T-helper 1 cell treated with Interleukin-12 subunit alpha and Interleukin-12 subunit beta and Interleukin-4 antibody, amounts not matched to agents 30 μg/mL and 1 μg/mL, for 36 hours (primary cell): Measurements from ENCODE around the gene TUB.

Experiments used
- H3K27ac Mint-ChIP-seq: one replicate; pipeline ENCODE4 v1.8.0; 2021; ENCODE audit warnings: mild to moderate bottlenecking, mixed read lengths
- H3K27me3 Mint-ChIP-seq: one replicate; pipeline ENCODE4 v1.8.0; 2021; ENCODE audit warnings: low read depth, mixed read lengths
- H3K36me3 Mint-ChIP-seq: one replicate; pipeline ENCODE4 v1.8.0; 2021; ENCODE audit warnings: low read depth, mixed read lengths
- H3K4me1 Mint-ChIP-seq: one replicate; pipeline ENCODE4 v1.8.0; 2021; ENCODE audit warnings: low read depth, mixed read lengths
- H3K4me3 Mint-ChIP-seq: one replicate; pipeline ENCODE4 v1.8.0; 2021; ENCODE audit warnings: mild to moderate bottlenecking, moderate library complexity, mixed read lengths
- H3K9me3 Mint-ChIP-seq: one replicate; pipeline ENCODE4 v1.8.0; 2021; ENCODE audit warnings: mixed read lengths

The TUB gene

DNA sequence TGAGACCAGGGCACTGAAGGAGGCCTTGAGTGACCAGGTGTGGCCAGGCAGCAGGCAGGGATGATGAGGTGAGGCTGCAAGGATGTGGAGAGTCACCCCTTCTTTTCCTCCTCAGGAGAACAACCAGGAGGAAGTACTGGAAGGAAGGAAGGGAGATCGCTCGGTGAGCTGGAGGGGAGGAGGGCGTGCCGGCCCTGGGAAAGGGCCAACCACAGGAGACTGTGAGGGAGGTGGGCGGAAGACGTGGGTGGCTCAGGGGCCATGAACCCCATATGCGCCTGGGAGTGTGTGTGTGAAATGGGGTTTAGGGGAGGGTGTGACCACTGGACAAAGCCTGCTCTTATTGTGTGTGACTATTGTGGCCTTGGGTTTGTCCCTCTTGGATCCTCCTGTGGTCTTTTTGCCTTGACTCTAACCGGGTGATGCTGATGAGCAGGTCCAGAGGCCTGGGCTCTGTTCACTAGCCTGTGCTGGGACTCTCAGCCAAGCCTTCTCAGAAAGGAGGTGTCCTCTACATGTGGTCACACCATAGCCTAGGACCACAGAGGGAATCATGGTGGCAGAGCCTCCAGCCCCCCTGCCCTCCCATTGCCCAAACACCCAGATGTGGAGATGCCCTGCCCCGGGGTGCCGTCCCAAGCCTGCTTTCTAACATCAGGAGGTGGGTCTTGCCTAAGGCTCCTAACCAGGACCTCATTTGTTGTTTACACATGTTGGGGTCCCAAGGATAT, 41.3 kb upstream of the TUB start:
- Mint-ChIP-seq H3K4me3 (no peak overlapping the region), H3K27me3 (peaks cover 8% of the 10 kb centered on the region), H3K9me3 (no peaks in the 10 kb centered on the region), H3K36me3 (no peaks in the 10 kb centered on the region), H3K4me1 (no peaks in the 10 kb centered on the region), H3K27ac (no peak overlapping the region)

- no peaks in the 10 kb centered on the region for H3K36me3 Mint-ChIP-seq
- peaks cover 12% of the 10 kb centered on the region for H3K27me3 Mint-ChIP-seq
- no peak overlapping the region for H3K4me3 Mint-ChIP-seq
- H3K4me1 Mint-ChIP-seq = no peaks in the 10 kb centered on the region
- H3K27ac Mint-ChIP-seq = no peak overlapping the region
- H3K9me3 Mint-ChIP-seq = no peaks in the 10 kb centered on the region
These were observed 40.6 kb upstream of the TUB start for GRCh38 chr11:8040261-8040920.

GRCh38 chr11:8040921-8041285, 40.1 kb upstream of the TUB start:
- Mint-ChIP-seq H3K9me3 (no peaks in the 10 kb centered on the region), H3K4me3 (no peak overlapping the region), H3K36me3 (no peaks in the 10 kb centered on the region), H3K27ac (no peak overlapping the region), H3K4me1 (no peaks in the 10 kb centered on the region), H3K27me3 (peaks cover 15% of the 10 kb centered on the region)

DNA sequence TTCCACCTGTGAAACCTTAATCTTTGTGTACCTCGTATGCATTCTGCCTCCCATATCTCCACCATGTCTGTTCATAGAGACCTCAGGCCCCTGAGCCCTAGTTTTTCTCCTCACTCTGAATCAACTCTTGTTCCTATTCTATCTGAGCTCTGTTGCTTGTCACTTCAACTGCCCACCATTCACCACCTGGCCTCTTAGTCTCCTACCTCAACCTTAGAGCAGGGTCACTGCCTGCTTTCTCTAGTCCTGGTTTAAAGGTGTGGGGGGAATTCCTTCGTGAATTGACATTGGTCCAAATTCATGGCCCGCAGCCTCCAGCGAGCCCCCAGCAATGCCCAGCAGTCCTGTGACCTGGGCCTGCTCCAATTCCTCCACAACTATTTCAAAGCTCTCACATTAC, 39.4 kb upstream of the TUB start:
- Mint-ChIP-seq H3K4me3 (no peak overlapping the region), H3K9me3 (no peaks in the 10 kb centered on the region), H3K36me3 (no peaks in the 10 kb centered on the region), H3K27ac (no peak overlapping the region), H3K27me3 (peaks cover 18% of the 10 kb centered on the region), H3K4me1 (no peaks in the 10 kb centered on the region)

DNA sequence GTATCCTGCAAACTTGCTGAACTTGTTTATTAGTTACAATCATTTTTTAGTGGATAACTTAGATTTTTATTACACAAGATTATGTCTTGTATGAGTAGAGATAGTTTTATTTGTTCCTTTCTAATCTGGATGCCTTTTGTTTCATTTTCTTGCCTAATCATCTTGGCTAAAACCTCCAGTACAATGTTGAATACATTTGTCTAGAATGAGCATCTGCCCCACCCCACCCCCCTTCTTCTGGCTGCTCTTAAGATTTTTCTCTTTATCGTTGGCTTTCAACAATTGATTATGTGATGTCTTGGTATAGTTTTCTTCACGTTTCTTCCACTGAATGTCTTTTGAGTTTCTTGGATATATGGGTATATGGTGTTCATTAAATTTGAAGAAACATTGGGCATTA, 37.3 kb upstream of the TUB start:
- H3K27ac Mint-ChIP-seq = no peak overlapping the region
- H3K27me3 Mint-ChIP-seq = peaks cover 24% of the 10 kb centered on the region
- H3K4me1 Mint-ChIP-seq = no peaks in the 10 kb centered on the region
- H3K4me3 Mint-ChIP-seq = no peak overlapping the region
- H3K36me3 Mint-ChIP-seq = no peaks in the 10 kb centered on the region
- H3K9me3 Mint-ChIP-seq = no peaks in the 10 kb centered on the region

- Mint-ChIP-seq H3K27ac (no peak overlapping the region), H3K9me3 (no peaks in the 10 kb centered on the region), H3K27me3 (peaks cover 29% of the 10 kb centered on the region), H3K4me3 (no peak overlapping the region), H3K36me3 (no peaks in the 10 kb centered on the region), H3K4me1 (no peaks in the 10 kb centered on the region)
These were observed 35.2 kb upstream of the TUB start for GRCh38 chr11:8045839-8046238.

DNA sequence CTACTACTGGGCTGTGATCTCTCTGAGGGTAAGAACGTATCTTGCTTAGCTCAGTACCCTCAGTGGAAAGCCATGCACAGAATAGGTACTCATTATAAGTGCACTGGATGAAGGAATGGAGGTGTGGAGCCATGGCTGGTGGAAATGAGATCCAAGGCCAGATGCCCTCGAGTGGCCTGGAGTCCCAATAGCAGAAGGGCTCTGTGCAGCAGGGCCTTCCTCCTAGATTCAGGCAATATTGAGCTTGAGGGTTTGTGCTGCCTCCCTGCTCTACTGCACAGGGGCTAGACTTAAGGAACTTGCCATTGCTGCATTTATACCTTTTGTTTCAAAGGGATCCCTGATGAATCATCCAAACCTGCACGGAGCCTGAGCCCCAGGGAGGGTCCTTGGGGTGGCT, 33.6 kb upstream of the TUB start:
- Mint-ChIP-seq H3K9me3 (no peaks in the 10 kb centered on the region), H3K4me1 (no peaks in the 10 kb centered on the region), H3K4me3 (no peak overlapping the region), H3K27me3 (peaks cover 31% of the 10 kb centered on the region), H3K36me3 (no peaks in the 10 kb centered on the region), H3K27ac (no peak overlapping the region)

DNA sequence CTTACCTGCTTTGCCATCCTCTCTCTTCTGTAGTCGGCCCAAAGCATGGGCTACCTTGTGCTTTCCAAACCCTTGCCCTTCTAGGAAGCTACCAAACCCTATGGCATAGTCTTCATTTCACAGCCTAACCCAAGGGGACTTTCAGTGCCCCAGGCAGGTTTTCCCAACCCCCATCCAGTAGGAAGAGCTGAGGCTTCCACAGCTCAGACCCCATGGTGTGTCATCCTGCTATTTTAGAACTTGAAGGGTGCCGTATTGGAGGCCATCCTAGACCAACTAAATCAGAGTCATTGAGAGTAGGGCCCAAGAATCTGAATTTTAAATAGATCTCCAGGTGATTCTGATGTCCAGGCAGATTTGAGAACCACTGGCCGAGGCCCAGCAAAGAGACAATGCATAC, 31.9 kb upstream of the TUB start:
- Mint-ChIP-seq H3K27me3 (peaks cover 31% of the 10 kb centered on the region), H3K27ac (no peak overlapping the region), H3K4me3 (no peak overlapping the region), H3K36me3 (no peaks in the 10 kb centered on the region), H3K9me3 (no peaks in the 10 kb centered on the region), H3K4me1 (no peaks in the 10 kb centered on the region)

DNA sequence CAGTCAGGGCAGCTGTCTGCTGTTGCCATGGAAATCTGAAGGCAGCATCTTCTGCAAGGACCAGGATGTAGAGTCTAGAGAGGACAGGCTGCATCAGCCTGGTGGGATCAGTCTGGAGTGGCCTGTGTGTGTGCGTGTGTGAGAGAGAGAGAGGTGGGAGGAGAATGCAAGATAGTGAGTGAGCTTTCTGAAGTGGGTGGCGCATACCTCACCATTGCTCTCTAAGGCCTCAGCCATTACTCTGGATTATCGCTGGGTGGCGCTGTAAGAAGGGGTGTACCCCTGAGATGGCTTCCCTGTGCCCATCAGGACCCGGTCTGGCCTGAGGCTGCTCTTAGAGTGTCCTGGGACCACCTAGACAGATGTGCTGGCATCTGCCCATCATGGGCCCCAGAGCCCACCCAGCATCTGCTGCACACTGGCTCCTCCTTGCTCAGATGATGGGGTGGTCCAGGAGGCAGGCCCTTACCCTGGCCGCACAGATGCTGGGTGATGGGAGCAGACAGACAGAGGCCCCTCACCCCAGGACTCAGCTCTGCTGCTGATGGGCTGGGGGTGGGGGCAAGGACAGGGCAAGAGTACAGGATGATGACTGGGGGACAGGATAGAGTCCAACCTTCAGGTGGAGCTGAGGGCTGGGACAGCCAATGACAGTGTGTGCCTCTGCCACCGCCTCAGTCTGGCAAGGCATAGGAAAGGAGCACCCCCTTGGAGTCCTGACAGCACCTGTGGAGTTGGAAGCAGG, 25.7 kb upstream of the TUB start:
- Mint-ChIP-seq H3K4me1 (no peaks in the 10 kb centered on the region), H3K4me3 (no peak overlapping the region), H3K9me3 (no peaks in the 10 kb centered on the region), H3K27ac (no peak overlapping the region), H3K27me3 (peaks cover 15% of the 10 kb centered on the region), H3K36me3 (no peaks in the 10 kb centered on the region)

DNA sequence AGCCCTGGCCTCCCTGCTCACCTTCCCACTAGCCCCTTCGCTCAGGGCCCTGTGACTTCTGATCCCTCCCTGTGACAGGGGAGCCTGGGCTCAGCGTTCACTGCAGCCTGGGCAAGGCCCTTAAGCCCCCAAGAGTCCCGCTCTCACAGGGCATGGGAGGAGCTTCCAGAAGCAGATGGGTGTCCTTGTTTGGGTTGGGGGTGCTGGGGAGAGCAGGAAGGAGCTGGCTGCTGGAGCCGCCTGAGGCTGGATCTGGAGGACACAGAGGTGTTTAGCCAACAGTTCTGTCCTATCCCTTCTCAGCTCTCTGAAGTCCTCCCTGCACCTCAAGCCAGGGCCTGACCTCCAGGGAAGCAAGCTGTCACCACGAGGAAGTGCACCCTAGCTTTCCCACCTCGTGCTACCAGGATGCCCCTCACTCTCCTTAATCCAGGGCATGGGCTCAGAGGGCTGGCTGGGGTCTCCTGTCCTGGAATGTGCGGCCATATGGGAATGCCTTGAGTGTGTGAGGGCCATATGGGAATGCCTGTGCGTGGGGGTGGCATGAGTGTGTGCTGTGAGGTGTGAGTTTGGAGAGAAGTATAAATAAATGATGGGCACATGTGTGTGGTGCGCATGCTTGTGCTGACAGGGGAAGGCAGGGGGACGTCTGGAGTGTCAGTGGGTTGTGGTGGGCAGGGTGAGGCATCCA, 25.0 kb upstream of the TUB start:
- no peak overlapping the region for H3K4me3 Mint-ChIP-seq
- no peaks in the 10 kb centered on the region for H3K9me3 Mint-ChIP-seq
- H3K36me3 Mint-ChIP-seq = no peaks in the 10 kb centered on the region
- H3K4me1 Mint-ChIP-seq = no peaks in the 10 kb centered on the region
- H3K27me3 Mint-ChIP-seq = peaks cover 8% of the 10 kb centered on the region
- H3K27ac Mint-ChIP-seq = no peak overlapping the region

- H3K27me3 Mint-ChIP-seq = no peaks in the 10 kb centered on the region
- no peak overlapping the region for H3K4me3 Mint-ChIP-seq
- H3K4me1 Mint-ChIP-seq = no peaks in the 10 kb centered on the region
- no peak overlapping the region for H3K27ac Mint-ChIP-seq
- H3K9me3 Mint-ChIP-seq = no peaks in the 10 kb centered on the region
- no peaks in the 10 kb centered on the region for H3K36me3 Mint-ChIP-seq
These were observed 24.1 kb upstream of the TUB start for GRCh38 chr11:8056810-8057463.

DNA sequence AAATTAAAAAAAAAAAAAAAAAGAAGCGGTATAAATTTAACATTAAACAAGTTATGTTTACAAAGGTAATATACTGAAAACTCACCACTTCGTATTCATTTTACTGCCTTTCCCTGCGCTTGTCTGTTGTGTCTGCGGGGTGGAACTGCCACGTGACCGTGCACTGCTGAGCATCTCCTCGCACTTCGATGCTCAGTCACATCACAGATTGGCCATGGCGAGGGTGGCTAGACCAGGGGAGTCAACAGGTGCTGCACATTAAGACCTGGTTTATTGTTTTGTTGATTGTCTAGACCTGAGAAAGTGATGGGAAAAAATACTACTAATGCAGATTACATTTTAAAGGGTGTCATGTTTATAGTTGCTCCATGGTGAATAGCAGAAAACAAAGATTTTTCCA, 22.8 kb upstream of the TUB start:
- H3K27ac Mint-ChIP-seq = no peak overlapping the region

DNA sequence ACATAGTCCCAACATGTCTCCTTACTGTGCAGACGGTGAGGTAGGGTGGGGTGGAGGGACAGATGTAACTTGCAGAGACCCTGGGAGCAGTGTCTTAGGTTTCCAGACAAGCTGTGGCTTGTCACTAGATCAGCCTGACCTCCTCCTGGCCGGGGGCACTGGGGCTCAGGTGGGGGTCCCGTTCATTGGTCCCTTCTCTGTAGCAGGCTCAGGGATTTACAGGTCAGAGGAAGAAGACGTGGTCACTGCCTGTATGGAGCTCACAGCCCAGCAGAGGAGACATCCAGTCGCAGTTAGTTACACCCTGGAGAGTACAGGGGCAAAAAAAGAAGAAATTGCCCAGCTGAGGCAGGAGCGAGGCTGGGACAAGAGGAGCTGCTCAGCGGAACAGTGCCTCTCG, 22.0 kb upstream of the TUB start:
- Mint-ChIP-seq H3K9me3 (no peaks in the 10 kb centered on the region), H3K4me1 (no peaks in the 10 kb centered on the region), H3K36me3 (no peaks in the 10 kb centered on the region), H3K27me3 (no peaks in the 10 kb centered on the region), H3K27ac (no peak overlapping the region), H3K4me3 (no peak overlapping the region)

More for the DNA sequence above, 22.8 kb upstream of the TUB start:
- no peaks in the 10 kb centered on the region for H3K4me1 Mint-ChIP-seq
- H3K9me3 Mint-ChIP-seq = no peaks in the 10 kb centered on the region
- H3K27me3 Mint-ChIP-seq = no peaks in the 10 kb centered on the region
- no peaks in the 10 kb centered on the region for H3K36me3 Mint-ChIP-seq
- H3K4me3 Mint-ChIP-seq = no peak overlapping the region

- Mint-ChIP-seq H3K4me3 (no peak overlapping the region), H3K36me3 (no peaks in the 10 kb centered on the region), H3K27ac (no peak overlapping the region), H3K4me1 (no peaks in the 10 kb centered on the region), H3K27me3 (no peaks in the 10 kb centered on the region), H3K9me3 (no peaks in the 10 kb centered on the region)
These were observed 21.4 kb upstream of the TUB start for GRCh38 chr11:8059571-8060011.
